Dermis microvascular lymphatic vessel endothelial cell (primary cell): ENCODE data around the gene ZNF74. TPM values are rescaled to one million over a fixed set of nuclear protein-coding genes. Genes with fewer than 3 reads are reported as not detected.
A peak's percentile ranks its signal among the peaks of the same experiment; 100 is the strongest.

Experiments
- DNase-seq, 2 donors: peaks; one replicate each; pipeline versions ENCODE4 v3.0.0 to v3.0.0-alpha.2; 2010; ENCODE audit warnings: low read depth in 2 of 2
- total RNA-seq: library from RNA; depleted of rRNA; stranded (reverse); fragments of >200 nt; gene quantifications from 2 replicates; pipeline ENCODE4 v1.2.1, GENCODE V29; 2014

Gene ZNF74
- total RNA-seq, 1 donor from 2014 or later: 10.0 TPM

- no peak for DNase-seq
Observed at GRCh38 chr22:20420157-20420842, 26.3 kb downstream of the ZNF74 start.

GRCh38 chr22:20421507-20421874, 27.5 kb downstream of the ZNF74 start:
- DNase-seq: no peak

- DNase-seq: no peak
Observed at GRCh38 chr22:20422271-20423007, 28.5 kb downstream of the ZNF74 start.

GRCh38 chr22:20423008-20423905, 29.3 kb downstream of the ZNF74 start:
- no peak for DNase-seq

GRCh38 chr22:20423906-20424551, 30.1 kb downstream of the ZNF74 start:
- no peak for DNase-seq

GRCh38 chr22:20424568-20424931, 30.6 kb downstream of the ZNF74 start:
- DNase-seq: no peak

- DNase-seq: peak in 1 of 2 donors; percentile 29
Observed at GRCh38 chr22:20424932-20425565, 31.1 kb downstream of the ZNF74 start.

- DNase-seq: no peak
Observed at GRCh38 chr22:20425566-20426258, 31.8 kb downstream of the ZNF74 start.

GRCh38 chr22:20426259-20426615, 32.3 kb downstream of the ZNF74 start:
- no peak for DNase-seq

GRCh38 chr22:20427104-20427944, 33.4 kb downstream of the ZNF74 start:
- DNase-seq: no peak

- no peak for DNase-seq
Observed at GRCh38 chr22:20427945-20428417, 34.0 kb downstream of the ZNF74 start.

GRCh38 chr22:20428496-20429253, 34.7 kb downstream of the ZNF74 start:
- DNase-seq: no peak

GRCh38 chr22:20429254-20430100, 35.5 kb downstream of the ZNF74 start:
- no peak for DNase-seq

GRCh38 chr22:20430101-20430719, 36.3 kb downstream of the ZNF74 start:
- no peak for DNase-seq

- peak; percentile 39 to 72 for DNase-seq
Observed at GRCh38 chr22:20430720-20431510, 37.0 kb downstream of the ZNF74 start.

GRCh38 chr22:20431511-20432192, 37.7 kb downstream of the ZNF74 start:
- no peak for DNase-seq
